PFSK-1 (cell line): ENCODE data around the gene GLOD5.

Experiments used
- FOXP2 ChIP-seq: optimal IDR thresholded peaks from 2 replicates; pipeline ENCODE3; 2011; ENCODE audit warnings: borderline replicate concordance, control low read depth, inconsistent platforms; ENCODE audit not compliant: insufficient read depth; ENCODE audit errors: extremely low read length, extremely low read depth
- POLR2AphosphoS5 ChIP-seq: IDR thresholded peaks from 2 replicates; pipeline ENCODE4 v1.6.1; 2012; ENCODE audit warnings: low read depth, mild to moderate bottlenecking, control low read depth, low read length, moderate library complexity
- REST ChIP-seq, 2 experiments: IDR thresholded peaks; 2 replicates each; pipeline versions ENCODE4 v1.6.1 to v1.8.0; 2011 to 2012; ENCODE audit warnings: low read depth in 2 of 2, low read length in 2 of 2, control low read depth in 1 of 2, inconsistent platforms in 1 of 2, mild to moderate bottlenecking in 1 of 2, moderate library complexity in 1 of 2; ENCODE audit not compliant: insufficient read depth in 1 of 2
- SIN3A ChIP-seq: IDR thresholded peaks from 2 replicates; pipeline ENCODE4 v1.6.1; 2012; ENCODE audit warnings: mild to moderate bottlenecking, low read length, moderate library complexity, borderline replicate concordance; ENCODE audit not compliant: insufficient read depth
- TAF1 ChIP-seq: IDR thresholded peaks from 2 replicates; pipeline ENCODE4 v1.6.1; 2012; ENCODE audit warnings: low read length, control low read depth, borderline replicate concordance; ENCODE audit not compliant: insufficient read depth

Gene GLOD5

GRCh38 chrX:48752498-48752897, 9.0 kb upstream of the GLOD5 start:
- no peak for TF ChIP-seq POLR2AphosphoS5
- no peak for TF ChIP-seq TAF1
- TF ChIP-seq FOXP2: no peak
- no peak for TF ChIP-seq SIN3A
- TF ChIP-seq REST (IDR thresholded peaks at IDR 0.05; ENCODE audit: insufficient read depth in 1 of 2, low read depth in 2 of 2, low read length in 2 of 2): no peak

GRCh38 chrX:48753708-48754228, 7.8 kb upstream of the GLOD5 start:
- TF ChIP-seq REST (IDR thresholded peaks at IDR 0.05; ENCODE audit: insufficient read depth in 1 of 2, low read depth in 2 of 2, low read length in 2 of 2) (no peak), FOXP2 (no peak), SIN3A (no peak), POLR2AphosphoS5 (no peak), TAF1 (no peak)

GRCh38 chrX:48754238-48754637, 7.3 kb upstream of the GLOD5 start:
- no peak for TF ChIP-seq FOXP2
- TF ChIP-seq REST (IDR thresholded peaks at IDR 0.05; ENCODE audit: insufficient read depth in 1 of 2, low read depth in 2 of 2, low read length in 2 of 2): no peak
- TF ChIP-seq TAF1: no peak
- TF ChIP-seq POLR2AphosphoS5: no peak

- TF ChIP-seq REST (IDR thresholded peaks at IDR 0.05; ENCODE audit: insufficient read depth in 1 of 2, low read depth in 2 of 2, low read length in 2 of 2) (no peak), POLR2AphosphoS5 (no peak), FOXP2 (no peak), TAF1 (no peak), SIN3A (no peak)
Measured at GRCh38 chrX:48769230-48769629, 7.7 kb downstream of the GLOD5 start.

GRCh38 chrX:48770296-48770695, 8.7 kb downstream of the GLOD5 start:
- no peak for TF ChIP-seq FOXP2
- no peak for TF ChIP-seq POLR2AphosphoS5
- no peak for TF ChIP-seq TAF1
- no peak for TF ChIP-seq REST (IDR thresholded peaks at IDR 0.05; ENCODE audit: insufficient read depth in 1 of 2, low read depth in 2 of 2, low read length in 2 of 2)
- TF ChIP-seq SIN3A: no peak
